ENCODE measurements around the gene C16orf89. TPM values are rescaled to one million over a fixed set of nuclear protein-coding genes. Genes with fewer than 3 reads are reported as not detected.
"Not testable (repeated sequence)": the region's sequence is repeated elsewhere in the genome, so short reads cannot be mapped to it uniquely, and the experiment has no call there.

C16orf89 gene
- total RNA-seq, 1 donor from 2014 or later = not detected

DNA sequence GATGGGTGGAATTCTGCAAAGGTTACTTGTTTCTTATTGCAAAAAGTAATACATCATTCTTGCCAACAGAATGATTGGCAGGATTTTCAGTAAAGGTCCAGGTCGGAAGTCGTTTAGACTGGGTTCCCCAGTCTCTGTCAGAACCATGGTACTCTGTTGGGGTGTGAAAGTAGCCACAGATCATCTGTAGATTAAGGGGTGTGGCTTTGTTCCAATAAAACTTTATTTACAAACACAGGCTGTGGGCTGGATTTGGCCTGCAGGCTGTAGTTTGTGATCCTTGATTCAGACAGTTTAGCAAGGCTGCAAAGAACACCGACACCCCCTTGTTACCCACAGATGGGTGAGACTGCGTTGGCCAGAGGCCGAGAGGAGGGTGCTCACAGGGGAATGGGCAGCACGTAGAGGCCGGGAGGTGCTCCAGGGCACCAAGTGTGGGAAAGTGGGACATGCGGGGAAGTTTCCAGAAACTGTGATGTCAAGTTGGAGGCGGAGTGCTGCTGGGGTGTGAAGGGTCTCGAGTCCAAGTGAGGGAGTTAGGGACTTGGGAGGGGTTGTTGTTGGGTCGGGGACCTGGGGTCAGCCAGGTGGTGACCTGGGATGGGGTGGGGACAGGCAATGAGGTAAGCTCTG is 18.5 kb upstream of the C16orf89 start:
- not testable (repeated sequence) for DNase-seq

DNA sequence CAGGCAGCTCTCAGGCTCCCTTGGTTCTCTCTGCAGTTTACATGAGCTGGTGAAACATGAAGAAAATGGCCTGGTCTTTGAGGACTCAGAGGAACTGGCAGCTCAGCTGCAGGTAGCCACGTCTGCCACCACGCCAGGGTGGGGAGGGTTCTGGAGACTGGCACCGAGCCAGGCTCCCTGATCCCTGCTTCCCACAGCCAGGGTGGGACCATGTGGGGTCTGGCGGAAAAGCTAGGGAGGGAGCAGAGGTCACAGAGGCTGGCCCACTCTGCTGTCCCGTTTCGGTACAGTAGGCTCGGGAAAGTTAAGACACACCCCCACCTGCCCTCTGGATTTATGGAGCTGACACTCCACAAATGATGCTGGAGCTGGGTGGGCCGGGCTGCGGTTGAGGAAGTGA is 17.9 kb upstream of the C16orf89 start:
- DNase-seq = not testable (repeated sequence)

DNA sequence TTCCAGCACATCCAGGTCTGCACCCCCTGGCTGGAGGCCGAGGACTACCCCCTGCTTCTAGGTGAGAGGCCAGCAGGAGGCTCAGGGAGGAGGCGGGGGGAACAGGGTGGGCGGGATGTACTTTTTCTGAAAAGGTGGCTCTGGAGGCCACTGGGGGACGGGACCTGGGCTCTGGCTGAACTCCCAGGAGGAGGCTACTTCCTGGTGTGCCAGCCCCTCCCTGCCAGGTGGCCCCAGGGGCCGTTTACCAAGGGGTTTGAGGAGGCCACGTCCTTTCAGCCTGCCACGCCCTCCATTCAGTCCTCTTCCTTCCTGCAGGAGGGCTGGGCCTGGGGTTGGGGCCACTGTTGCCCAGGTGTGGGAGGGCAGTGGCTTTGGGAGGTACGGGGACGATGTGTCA is 15.2 kb upstream of the C16orf89 start:
- DNase-seq = not testable (repeated sequence)

DNA sequence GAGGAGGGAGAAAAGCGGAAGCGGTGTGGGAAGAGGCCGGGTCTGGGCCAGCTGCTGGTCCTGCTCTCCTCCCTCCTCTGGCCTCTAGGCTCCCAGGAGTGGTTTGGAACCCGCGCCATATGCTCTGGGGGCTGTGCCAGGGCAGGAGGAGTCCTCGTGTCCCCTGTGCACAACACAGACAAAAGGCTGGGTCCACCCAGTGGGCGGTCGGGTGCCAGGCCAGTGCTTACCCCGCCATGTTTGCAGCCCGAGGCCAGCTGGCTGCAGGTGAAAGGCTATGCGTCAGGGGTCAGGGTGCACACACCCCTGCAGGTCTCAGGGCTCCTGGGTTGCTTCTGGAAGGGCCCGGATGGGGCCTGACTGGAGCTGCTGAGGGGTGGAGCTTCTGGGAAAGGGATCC is 14.7 kb upstream of the C16orf89 start:
- not testable (repeated sequence) for DNase-seq

DNA sequence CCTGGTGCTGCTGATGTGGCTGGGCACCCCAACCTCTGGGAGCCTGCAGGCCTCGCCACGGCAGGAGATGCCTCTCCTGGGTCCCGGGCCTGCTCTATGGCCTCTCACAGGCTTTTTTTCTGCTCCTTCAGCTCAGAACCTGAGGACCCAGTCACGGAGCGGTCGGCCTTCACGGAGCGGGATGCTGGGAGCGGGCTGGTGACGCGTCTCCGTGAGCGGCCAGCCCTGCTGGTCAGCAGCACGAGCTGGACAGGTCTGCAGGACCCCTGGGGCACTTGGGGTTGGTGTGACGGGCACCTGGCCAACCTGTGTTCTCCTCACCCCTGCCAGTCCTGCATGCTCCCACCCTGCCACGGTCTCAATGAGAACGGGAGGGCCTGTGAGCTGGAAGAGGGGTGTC is 12.9 kb upstream of the C16orf89 start:
- no peak for DNase-seq

DNA sequence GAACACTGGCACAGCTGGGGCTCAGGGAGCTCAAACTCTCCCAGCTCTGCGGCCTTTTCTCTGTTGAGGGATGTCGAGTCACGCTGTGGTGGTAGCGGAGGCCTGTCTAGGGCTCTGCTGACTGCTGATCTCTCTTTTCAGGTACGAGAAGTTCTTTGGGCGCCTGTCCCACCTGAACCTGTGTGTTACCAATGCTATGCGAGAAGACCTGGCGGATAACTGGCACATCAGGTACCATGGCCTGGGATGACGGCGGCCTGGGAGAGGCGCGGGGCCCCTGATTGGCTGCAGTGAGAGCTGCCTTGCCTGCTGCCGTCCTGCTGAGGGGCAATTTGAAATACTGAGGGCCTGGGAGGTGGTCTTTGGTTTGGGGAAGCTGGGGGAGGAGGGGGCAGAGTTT is 11.5 kb upstream of the C16orf89 start:
- no peak for DNase-seq

DNA sequence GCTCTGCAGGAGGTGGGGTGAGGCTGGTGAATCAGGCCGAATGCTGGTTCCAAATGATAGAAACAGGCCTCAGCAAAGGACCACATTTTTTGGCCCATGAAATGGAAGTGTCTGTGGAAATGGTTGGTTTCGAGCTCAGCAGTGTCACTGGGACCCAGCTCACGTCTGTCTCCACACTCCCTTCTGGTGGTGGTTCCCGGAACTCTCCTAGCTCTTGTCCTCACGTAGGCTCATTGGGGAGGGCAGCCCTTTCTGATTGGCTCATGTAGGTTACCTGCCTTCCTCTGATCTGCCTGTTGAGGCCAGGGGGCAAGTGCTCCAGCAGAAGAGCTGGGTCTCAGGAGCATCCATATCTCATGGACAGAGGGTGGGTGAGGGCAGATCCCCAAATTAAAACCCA is 9.9 kb upstream of the C16orf89 start:
- DNase-seq = no peak

DNA sequence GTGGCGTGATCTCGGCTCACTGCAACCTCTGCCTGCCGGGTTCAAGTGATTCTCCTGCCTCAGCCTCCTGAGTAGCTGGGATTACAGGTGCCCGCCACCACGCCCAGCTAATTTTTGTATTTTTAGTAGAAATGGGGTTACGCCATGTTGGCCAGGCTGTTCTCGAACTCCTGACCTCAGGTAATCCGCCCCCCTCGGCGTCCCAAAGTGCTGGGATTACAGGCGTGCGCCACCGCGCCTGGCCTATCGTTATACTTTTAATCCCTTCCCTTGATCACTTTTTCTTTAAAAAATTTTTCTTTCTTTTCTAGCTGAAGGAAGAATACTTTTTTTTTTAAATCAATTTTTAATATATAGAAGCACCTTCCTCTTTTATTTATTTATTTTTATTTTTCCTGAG is 8.0 kb upstream of the C16orf89 start:
- not testable (repeated sequence) for DNase-seq

DNA sequence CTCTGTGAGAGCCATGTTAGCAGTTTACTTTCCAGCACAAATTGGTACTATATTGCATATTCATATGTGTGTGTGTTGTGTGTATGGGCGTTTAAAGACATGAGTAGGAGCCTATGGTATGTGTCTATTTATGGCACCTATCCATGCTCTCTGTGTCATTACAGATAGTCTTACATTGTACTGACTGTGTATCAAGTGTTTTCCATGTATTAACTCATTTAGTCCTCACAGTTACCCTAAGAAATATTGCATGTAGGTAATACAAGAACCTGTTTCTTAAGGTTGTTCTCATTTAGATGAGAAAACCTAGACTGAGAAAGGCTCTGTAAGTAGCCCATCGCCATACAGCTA is 7.5 kb upstream of the C16orf89 start:
- DNase-seq = no peak

DNA sequence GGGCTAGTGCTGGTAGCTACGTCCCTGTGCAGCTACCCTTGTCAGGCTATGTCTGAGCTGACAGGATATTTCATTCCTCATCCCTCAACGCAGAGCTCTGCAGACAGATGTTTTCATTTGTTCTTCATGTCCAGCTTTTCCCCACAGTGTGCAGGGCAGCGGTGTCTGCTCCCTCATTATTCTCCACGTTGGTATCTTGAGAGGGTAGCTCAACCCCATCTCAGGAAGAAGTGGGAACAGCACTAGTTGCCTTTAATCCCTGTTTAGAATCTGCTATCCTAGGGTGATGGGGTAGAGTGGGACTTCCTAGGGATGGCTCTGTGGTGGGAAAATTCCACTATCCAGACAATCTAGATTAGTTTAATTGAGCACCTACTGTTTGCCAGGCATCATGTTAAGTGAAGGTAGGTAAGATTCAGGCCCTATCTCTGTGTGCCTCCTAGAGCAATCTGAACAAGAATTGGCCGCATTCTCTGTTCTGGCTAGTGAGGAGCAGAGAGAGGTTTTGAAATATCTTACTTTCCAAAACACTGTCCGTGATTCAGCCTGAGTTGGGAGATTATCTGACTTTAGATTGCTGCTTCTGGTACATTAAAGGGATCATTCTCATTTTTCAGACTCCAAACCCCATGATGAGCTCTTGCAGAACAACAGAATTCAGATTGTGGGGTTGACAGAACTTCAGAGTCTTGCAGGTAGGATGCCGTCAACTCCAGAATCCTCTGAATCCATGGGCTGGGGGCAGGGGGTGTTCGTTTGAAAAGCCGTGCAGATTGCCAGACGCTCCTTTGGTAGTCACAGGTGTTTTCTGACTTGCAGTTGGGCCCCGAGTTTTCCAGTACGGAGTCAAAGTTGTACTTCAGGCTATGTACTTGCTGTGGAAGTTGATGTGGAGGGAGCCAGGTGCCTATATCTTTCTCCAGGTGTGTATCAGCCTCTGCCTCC is 6.8 kb upstream of the C16orf89 start:
- no peak for DNase-seq

DNA sequence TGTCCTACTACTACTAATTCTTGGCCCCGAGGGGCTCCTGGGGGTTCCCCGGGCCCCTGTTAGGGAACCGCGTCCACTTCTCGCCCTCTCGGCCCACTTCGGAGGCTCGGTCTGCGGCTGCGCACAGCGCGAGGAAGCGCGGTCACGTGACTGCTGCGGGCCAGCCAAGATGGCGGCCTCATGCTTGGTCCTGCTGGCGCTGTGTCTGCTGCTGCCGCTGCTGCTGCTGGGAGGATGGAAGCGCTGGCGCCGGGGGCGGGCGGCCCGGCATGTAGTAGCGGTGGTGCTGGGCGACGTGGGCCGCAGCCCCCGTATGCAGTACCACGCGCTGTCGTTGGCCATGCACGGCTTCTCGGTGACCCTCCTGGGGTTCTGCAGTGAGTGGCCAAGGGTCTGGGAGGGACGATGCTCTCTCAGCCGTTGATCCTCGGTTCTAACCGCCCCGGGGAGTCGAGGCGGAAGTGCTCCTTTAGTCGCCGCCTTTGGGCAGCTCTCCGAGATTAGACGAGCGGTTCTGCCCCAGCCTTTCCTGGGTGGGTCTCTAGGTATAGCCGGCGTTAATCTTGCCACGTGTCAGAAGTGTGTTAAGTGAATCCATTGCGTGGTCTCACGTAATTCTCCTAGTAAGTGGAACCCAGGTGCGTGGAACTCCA is 6.1 kb upstream of the C16orf89 start, which contains the start of gene ALG1:
TSS of gene ALG1 (plus strand) at position 163 of the 653 bp plus-strand sequence. CDS start at position 170, 7 bp downstream.
- peak; percentile 92 for DNase-seq

DNA sequence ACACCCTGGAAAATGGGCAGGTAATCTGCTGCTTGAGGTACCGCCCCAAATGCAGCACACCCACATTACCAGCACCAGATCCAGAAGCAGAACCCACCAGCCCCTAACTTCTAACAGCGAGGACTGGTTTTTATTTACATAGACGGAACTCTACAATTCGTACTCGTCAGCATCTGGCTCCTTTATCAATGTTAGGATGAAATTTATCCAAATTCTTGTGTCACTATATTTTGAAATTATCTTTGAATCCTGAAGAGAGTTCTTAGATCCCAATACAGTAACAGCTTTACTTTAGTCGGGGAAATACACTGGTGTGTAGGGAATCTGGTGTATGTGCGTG is 5.6 kb upstream of the C16orf89 start:
- DNase-seq = no peak

DNA sequence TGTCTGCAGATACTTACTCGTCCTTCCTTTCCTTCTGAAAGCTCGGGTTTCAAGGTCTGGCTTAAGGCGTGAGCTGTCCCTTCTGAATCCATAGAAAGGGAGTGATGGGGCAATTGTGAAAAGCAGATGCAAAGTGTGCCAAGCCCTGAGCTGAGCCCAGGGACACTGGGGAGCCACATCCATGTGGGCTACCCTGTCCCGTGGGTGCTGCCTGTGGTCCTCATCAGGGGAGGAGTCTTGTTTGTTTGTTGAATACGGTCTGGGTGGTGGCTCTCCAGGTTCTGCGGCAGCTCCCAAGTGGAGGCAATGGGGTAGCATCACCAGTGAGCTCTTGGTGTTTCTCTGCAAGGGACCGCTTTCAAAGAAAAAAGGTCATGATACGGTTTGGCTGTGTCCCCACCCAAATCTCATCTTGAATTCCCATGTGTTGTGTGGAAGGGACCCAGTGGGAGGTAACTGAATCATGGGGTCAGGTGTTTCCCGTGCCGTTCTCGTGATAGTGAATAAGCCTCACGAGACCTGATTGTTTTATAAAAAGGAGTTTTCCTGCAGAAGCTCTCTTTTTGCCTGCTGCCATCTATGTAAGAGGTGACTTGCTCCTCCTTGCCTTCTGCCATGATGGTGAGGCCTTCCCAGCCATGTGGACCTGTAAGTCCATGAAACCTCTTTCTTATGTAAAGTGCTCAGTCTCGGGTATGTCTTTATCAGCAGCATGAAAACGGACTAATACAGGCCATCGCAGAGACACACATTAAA is 4.9 kb upstream of the C16orf89 start:
- no peak for DNase-seq

DNA sequence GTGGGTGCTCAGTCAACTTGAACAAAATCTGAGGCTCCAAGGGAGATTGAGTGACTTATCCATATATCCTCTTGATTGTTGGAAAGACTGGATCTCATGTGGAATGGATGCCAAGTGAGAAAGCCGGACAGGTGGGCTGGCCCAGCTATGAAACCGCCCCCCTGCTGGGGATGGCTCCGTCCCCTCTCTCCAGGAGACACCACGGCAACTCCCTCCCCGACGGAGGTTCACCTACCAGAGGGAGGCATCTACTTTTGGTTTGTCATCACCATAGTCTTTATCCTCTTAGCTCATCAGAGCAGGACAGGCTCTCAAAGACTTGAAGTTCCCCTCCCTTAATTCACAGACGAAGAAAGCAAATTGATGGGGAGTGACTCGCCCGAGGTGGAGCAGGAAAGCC is 4.1 kb upstream of the C16orf89 start:
- no peak for DNase-seq

DNA sequence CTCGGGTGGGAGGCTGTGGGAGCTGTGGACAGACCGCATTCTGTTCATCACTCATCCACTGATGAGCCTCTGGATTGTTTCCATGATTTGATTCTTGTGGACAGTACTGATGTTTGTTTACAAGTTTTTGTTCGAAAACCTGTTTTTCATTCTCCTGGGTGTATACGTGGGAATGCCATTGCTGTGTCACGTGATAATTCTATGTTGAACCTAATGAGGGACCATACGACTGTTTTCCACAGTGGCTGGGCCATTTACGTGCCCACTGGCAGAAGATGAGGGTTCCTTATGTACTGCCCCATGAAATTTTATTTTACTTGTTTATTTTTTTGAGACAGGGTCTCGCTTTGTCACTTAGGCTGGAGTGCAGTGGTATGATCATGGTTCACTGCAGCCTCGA is 3.3 kb upstream of the C16orf89 start:
- no peak for DNase-seq

DNA sequence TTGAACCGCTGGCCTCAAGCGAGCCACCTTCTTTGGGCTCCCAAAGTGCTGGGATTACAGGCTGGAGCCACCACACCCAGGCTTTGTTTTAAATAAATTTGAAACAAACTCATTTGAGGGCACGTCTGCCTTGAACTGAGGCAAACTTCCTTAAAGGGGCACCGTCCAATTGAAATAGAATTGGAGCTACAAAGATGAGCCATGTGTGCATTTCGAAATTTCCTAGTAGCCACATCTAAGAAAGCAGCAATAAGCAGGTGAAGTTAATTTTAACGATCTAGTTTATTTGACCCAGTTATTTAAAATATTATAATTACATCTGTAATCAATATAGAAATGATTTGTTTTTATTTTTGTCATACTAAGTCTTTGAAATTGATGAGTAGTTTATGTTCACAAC is 755 bp upstream of the C16orf89 start:
- no peak for DNase-seq

DNA sequence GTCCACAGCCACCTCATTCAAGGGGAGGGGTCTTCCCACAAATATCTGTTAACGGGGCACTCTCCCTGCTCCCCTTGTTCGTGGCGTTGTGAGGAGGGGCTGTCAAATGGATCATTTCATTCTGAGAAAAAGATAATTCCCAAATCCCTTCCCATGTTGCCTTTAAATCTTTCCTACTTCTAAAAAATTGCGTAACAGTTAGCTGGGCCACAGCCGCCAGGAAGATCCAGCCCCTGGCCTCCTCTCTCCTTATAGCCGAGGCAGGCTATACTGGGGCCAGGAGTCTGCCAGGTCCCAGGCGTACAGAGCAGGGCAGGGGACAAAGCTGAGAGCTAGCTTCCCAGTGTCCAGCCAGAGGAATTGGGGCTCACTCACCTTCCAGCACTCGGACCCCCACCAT is 430 bp downstream of the C16orf89 start:
- no peak for DNase-seq

DNA sequence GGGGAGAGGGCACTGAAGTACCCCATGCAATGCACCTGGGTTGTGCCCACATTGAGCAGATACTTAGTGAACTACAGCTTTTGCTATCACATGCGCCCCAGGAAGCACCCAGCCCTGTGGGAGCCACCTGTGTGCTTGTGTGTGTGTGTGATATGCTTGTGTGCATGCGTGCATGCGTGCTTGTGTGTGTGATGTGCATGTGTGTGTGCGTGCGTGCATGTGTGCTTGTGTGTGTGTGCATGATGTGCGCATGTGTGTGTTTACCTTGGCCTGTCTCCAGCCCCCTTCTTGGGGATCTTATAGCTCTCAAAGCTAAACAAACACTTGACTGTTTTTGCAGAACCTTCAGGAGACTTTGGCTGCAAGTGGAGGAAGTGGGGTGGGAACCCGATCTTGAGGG is 841 bp downstream of the C16orf89 start:
- DNase-seq = no peak

DNA sequence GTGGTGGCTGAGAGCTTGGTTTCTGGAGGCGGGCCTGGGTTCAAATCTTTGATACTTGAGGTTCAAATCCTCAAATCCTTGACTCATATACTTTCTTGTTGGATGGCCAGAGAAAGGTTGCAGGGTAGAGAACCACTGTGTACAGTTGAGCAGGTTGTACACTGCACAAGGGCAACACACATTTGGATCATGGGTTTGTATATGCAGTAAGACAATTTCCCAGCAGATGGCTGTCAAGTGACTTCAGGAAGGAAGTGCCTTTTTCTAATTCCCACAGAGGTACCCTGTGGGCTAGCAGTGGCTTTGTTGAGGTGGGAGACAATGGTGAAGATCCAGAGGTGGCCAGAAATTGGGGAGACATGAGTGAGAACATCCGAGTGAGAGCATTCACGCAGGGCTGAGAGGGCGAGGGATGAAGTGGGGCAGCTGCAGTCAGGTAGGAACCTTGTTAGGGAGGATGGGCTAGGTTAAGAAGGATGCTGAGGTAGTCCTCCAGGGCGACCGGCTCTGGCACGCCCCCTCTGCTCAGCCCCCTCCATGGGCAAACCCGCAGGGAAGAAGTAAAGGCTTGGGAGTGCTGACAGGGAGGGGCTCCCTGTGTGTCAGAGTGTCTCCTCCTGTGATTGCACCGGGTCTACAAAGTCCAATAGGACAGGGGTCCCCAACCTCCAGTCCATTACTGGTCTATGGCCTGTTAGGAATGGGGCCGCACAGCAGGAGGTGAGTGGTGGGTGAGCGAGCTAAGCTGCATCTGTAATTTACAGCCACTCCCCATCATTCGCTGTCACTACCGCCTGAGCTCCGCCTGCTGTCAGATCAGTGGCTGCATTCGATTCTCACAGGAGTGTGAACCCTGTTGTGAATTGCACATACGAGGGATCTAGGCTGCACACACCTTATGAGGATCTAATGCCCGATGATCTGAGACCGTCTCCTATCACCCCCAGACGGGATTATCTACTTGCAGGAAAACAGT is 2.7 kb downstream of the C16orf89 start:
- no peak for DNase-seq

DNA sequence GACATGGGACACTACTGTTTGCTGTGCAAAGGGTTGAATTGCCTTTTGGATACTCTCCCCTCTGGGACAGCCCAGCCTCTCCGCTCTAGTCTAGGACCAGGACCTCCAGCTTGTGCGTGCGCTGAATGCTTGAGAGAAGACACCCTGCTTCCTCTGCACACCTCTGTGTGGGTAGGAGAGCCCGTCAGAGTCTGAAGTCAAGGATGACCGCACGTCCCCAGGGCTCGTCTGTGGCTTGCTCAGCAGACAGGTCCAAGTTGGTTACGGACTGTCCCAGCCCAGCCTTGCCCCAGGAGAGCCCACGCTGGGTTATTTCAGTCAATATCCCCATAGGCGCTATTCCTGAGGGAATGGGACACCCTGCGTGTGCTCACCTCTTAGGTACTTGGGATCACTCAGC is 3.7 kb downstream of the C16orf89 start:
- DNase-seq = no peak

DNA sequence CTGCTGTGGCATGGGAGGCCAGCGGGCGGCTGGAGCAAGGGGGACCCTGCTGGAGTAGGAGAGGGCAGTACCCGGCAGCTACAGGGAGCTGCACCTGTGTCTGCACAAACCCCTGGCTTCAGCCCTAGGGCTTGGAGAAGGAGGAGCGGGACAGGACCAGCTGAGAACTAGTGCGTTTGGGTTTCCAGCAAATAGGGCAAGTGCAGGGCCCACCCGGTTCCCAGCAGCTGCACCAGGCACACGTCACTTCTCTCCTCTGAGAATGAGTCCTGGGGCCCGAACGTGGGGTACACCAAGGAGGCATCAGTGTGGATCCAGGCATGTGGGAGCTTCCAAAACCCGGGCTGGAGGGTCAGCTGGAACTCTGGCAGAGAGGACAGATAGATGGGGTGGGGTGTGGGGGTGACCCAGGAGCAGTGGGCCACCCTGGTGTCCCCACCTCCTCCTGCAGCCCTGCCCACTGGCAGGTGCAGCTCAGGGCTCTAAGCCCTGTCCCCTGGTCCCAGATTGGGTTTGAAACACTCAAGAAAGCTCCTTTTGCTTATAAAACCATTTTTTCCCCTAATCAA is 5.6 kb downstream of the C16orf89 start:
- DNase-seq = no peak

All from dermis blood vessel endothelial cell (primary cell).